Parathyroid adenoma (tissue), 2 donors: ENCODE results near the gene GNAS.

ENCODE experiments used
- H2AFZ ChIP-seq: fragments of 300-600 bp; sonication (generic); one replicate; pipeline ENCODE4 v1.7.0; 2017; ENCODE audit warnings: antibody characterized with exemption, mild to moderate bottlenecking
- H3K27ac ChIP-seq: fragments of 300-600 bp; sonication (generic); one replicate; pipeline ENCODE4 v1.7.0; 2017
- H3K27me3 ChIP-seq: fragments of 300-600 bp; sonication (generic); one replicate; pipeline ENCODE4 v1.7.0; 2017; ENCODE audit warnings: low read length; ENCODE audit not compliant: control insufficient read depth, insufficient read depth
- H3K36me3 ChIP-seq: fragments of 300-600 bp; sonication (generic); one replicate; pipeline ENCODE4 v1.7.0; 2017; ENCODE audit warnings: low read length; ENCODE audit not compliant: control insufficient read depth, insufficient read depth
- H3K4me1 ChIP-seq: fragments of 300-600 bp; sonication (generic); one replicate; pipeline ENCODE4 v1.7.0; 2017; ENCODE audit warnings: control low read depth
- H3K4me2 ChIP-seq: fragments of 300-600 bp; sonication (generic); one replicate; pipeline ENCODE4 v1.7.0; 2017; ENCODE audit warnings: low read length
- H3K4me3 ChIP-seq: fragments of 300-600 bp; sonication (generic); one replicate; pipeline ENCODE4 v1.7.0; 2017; ENCODE audit warnings: low read depth, low read length
- H3K79me2 ChIP-seq: fragments of 300-600 bp; sonication (generic); one replicate; pipeline ENCODE4 v1.7.0; 2017; ENCODE audit warnings: control low read depth
- H3K9ac ChIP-seq: fragments of 300-600 bp; sonication (generic); one replicate; pipeline ENCODE4 v1.7.0; 2017; ENCODE audit warnings: mild to moderate bottlenecking
- H3K9me3 ChIP-seq: fragments of 300-600 bp; sonication (generic); one replicate; pipeline ENCODE4 v1.7.0; 2017; ENCODE audit warnings: low read length; ENCODE audit not compliant: control insufficient read depth
- TF ChIP-seq, protein P1 (sequence below): fragments of 300-600 bp; sonication (generic); IDR thresholded peaks from one replicate; pipeline ENCODE4 v1.7.0; 2017; ENCODE audit warnings: antibody characterized with exemption, mild to moderate bottlenecking
- donor health status: primary hyperparathyroidism.

The GNAS gene

DNA sequence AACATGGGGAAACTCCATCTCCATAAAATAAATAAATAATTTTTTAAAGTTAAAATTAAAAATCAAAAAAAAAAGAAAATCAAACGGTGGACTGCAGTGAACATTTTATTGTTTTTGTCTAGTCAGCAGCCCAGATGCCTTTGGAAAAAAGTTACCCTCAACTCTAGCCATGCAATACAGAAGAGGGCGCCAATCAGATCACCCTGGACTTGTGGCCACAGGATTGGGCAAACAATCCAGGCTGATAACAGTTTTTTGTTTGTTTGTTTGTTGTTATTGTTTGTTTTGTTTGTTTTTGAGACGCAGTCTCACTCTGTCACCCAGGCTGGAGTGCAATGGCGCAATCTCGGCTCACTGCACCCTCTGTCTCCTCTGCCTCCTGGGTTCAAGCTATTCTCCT lies 98.1 kb downstream of the GNAS start:
- Histone ChIP-seq H3K79me2 (no peaks in the 10 kb centered on the region), H3K9me3 (no peaks in the 10 kb centered on the region), H3K27ac (no peak overlapping the region), H3K4me1 (no peaks in the 10 kb centered on the region), H3K36me3 (no peaks in the 10 kb centered on the region), H2AFZ (no peak overlapping the region), H3K9ac (no peak overlapping the region), H3K27me3 (no peaks in the 10 kb centered on the region), H3K4me2 (no peak overlapping the region), H3K4me3 (no peak overlapping the region)
- TF ChIP-seq, protein P1, sequence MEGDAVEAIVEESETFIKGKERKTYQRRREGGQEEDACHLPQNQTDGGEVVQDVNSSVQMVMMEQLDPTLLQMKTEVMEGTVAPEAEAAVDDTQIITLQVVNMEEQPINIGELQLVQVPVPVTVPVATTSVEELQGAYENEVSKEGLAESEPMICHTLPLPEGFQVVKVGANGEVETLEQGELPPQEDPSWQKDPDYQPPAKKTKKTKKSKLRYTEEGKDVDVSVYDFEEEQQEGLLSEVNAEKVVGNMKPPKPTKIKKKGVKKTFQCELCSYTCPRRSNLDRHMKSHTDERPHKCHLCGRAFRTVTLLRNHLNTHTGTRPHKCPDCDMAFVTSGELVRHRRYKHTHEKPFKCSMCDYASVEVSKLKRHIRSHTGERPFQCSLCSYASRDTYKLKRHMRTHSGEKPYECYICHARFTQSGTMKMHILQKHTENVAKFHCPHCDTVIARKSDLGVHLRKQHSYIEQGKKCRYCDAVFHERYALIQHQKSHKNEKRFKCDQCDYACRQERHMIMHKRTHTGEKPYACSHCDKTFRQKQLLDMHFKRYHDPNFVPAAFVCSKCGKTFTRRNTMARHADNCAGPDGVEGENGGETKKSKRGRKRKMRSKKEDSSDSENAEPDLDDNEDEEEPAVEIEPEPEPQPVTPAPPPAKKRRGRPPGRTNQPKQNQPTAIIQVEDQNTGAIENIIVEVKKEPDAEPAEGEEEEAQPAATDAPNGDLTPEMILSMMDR: no peak

DNA sequence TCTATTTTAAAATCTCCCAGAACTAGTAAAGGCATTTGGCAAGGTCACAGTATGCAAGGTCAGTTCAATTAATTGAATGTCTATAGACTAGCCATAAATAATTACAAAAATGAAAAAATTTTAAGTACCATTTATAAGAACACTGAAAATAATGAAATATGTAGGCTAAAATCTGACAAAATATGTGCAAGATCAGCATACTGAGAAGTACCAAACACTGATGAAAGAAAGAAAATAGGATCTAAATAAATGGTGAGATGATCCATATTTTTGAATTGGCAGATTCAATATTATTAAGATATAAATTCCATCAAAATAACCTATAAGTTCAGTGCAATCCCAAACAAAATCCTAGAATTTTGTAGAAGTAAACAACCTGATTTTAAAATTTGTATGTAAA lies 100.5 kb downstream of the GNAS start:
- H3K4me1 ChIP-seq: no peaks in the 10 kb centered on the region
- H2AFZ ChIP-seq: no peak overlapping the region
- H3K27ac ChIP-seq: no peak overlapping the region
- no peak overlapping the region for H3K4me3 ChIP-seq
- TF ChIP-seq, protein P1: no peak
- no peak overlapping the region for H3K4me2 ChIP-seq
- H3K79me2 ChIP-seq: no peaks in the 10 kb centered on the region
- no peaks in the 10 kb centered on the region for H3K36me3 ChIP-seq
- no peaks in the 10 kb centered on the region for H3K9me3 ChIP-seq
- no peaks in the 10 kb centered on the region for H3K27me3 ChIP-seq
- no peak overlapping the region for H3K9ac ChIP-seq

DNA sequence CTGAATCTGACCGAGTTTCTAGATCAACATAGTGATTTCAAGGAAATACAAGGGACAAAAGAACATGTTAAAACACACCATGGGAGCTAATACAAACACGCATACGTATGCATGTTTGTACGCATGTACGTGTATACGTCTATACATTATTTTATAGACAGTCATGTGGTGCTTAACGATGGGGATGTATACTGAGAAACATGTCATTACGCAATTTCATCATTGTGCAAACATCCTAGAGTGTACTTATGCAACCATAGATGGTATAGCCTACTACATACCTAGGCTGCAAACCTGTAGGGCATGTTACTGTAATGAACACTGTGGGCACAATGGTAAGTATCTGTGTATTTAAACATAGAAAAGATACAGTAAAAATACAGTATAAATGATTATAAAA lies 103.6 kb downstream of the GNAS start:
- H3K79me2 ChIP-seq: no peaks in the 10 kb centered on the region
- no peak overlapping the region for H3K4me2 ChIP-seq
- H3K4me3 ChIP-seq: no peak overlapping the region
- H3K36me3 ChIP-seq: no peaks in the 10 kb centered on the region
- H2AFZ ChIP-seq: no peak overlapping the region
- H3K4me1 ChIP-seq: no peaks in the 10 kb centered on the region
- H3K9ac ChIP-seq: no peak overlapping the region
- no peaks in the 10 kb centered on the region for H3K27me3 ChIP-seq
- no peaks in the 10 kb centered on the region for H3K9me3 ChIP-seq
- H3K27ac ChIP-seq: no peak overlapping the region
- TF ChIP-seq, protein P1: no peak

DNA sequence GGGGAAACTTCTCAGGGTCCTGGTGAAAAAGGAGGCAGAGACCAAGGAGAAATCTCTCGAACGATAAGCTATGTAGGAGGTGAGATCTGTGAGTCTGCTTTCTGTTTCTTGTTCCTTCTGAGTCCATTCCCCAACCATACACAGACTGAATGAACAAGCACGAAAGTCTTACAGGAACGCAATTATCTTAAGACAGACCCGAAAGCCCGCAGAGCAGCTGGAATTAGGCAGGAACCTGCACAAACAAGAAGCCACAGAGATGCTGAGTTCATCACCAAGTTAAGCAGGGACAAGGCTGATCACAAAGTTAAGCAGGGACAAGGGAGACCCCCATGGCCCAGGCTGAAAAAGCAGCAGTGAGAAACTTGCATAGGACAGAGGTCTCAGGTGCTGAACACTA lies 107.1 kb downstream of the GNAS start:
- Histone ChIP-seq H3K27me3 (no peaks in the 10 kb centered on the region), H3K79me2 (no peaks in the 10 kb centered on the region)
- TF ChIP-seq, protein P1: no peak

More for the DNA sequence above, 107.1 kb downstream of the GNAS start:
- Histone ChIP-seq H3K9me3 (no peaks in the 10 kb centered on the region), H3K36me3 (no peaks in the 10 kb centered on the region), H3K4me2 (no peak overlapping the region), H3K9ac (no peak overlapping the region), H2AFZ (no peak overlapping the region), H3K4me3 (no peak overlapping the region), H3K27ac (no peak overlapping the region), H3K4me1 (no peaks in the 10 kb centered on the region)
